Activated T-cell treated with anti-CD3 and anti-CD28 coated beads for 24 hours (primary cell): ENCODE results near the gene FTCD.
"Not testable (repeated sequence)": the region's sequence is repeated elsewhere in the genome, so short reads cannot be mapped to it uniquely, and the experiment has no call there.

Source experiments
- DNase-seq: peaks from one replicate; pipeline ENCODE4 v3.0.0-alpha.2; 2020; ENCODE audit warnings: low read depth

Gene FTCD

DNA sequence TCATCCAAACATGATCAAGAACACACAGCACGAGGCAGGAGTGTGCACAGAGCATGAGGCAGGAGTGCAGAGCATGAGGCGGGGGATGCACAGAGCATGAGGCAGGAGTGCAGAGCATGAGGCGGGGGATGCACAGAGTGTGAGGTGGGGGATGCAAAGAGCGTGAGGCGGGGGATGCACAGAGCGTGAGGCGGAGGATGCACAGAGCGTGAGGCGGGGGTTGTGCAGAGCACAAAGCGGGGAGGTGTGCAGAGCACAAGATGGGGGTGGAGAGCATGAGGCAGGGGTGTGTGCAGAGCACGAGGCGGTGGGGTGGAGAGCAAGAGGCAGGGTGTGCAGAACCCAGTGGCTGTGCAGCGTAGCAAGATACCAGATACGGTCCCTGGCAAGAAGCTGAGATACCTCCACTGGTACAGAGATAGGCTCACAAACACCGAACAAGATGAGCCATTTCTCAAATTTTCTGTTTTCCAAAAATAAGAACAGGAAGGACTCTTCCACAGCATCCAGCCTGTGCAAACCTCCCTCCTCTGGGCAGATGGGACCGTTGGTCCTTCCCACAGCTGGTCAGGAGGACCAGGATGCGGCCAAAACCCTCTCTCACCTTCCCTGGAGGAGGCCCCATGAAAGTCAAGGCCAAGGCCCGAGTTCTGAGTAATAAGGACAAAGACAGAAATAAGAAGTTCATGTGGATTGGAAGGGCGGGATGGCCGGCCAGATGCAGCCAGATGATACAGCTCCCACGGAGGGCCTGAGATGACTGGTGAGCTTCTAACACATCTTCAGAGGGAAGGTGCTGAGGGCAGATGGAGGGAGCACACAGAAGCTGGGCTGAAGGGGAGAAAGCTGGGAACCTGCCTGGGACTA, 16.9 kb upstream of the FTCD start:
- no peak for DNase-seq

DNA sequence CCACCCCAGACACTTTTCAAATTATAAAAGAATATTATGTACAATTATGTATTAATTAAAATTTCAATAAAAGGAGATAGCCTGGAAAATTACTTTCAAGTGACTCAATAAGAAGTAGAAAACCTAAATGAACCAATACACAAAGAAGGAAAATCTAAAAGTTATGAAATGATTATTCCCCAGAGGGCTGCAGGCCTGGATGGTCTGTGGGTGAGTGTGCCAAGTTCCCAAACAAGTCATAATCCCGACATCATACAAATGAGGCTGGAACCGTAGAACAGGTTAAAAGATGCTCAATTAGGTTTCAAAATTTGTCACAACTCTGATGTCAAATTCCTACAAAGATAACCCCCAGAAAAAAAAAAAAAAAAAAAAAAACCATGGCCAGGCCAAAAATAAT, 16.2 kb upstream of the FTCD start:
- DNase-seq, result no peak

DNA sequence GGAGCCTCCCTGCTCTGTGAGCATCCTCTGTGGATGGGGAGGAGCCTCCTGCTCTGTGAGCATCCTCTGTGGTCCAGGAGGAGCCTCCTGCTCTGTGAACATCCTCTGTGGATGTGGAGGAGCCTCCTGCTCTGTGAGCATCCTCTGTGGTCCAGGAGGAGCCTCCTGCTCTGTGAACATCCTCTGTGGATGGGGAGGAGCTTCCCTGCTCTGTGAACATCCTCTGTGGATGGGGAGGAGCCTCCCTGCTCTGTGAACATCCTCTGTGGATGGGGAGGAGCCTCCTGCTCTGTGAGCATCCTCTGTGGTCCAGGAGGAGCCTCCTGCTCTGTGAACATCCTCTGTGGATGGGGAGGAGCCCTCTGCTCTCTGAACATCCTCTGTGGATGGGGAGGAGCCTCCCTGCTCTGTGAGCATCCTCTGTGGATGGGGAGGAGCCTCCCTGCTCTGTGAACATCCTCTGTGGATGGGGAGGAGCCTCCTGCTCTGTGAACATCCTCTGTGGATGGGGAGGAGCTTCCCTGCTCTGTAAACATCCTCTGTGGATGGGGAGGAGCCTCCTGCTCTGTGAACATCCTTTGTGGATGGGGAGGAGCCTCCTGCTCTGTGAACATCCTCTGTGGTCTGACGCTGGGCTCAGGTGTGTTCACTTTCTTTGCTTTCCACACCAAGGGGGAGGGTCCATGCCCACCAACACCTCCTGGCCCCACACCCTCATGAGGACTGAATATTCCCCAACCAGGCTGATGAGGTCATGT, 15.2 kb upstream of the FTCD start:
- not testable (repeated sequence) for DNase-seq

DNA sequence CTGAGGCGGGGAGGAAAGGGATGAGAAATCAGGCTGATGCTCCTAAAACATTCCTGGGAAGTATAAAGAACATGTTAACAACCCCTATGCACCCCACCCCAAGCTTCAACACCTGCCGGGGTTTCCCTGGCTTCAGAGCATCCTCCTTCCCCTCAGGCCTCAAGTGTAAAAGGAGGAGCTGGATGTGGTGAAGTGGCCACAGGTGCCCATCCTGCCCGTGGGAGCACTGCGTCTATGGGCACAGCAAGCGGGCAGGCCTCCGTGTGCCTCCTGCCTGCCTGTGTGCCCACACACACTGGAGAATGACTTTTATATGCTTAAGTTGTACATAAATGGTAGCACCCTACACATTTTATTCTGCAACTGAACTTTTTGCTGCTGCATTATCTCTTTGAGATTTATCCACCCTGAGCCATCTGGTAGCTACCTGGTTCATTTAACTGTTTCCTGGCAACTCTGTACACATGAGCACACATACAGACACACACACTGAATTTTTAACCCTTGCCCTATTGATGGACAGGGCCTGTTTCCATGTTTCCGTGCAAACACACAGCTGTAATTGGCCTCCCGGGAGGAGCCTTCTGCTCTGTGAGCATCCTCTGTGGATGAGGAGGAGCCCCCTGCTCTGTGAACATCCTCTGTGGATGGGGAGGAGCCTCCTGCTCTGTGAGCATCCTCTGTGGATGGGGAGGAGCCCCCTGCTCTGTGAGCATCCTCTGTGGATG, 13.4 kb upstream of the FTCD start:
- DNase-seq, result no peak

DNA sequence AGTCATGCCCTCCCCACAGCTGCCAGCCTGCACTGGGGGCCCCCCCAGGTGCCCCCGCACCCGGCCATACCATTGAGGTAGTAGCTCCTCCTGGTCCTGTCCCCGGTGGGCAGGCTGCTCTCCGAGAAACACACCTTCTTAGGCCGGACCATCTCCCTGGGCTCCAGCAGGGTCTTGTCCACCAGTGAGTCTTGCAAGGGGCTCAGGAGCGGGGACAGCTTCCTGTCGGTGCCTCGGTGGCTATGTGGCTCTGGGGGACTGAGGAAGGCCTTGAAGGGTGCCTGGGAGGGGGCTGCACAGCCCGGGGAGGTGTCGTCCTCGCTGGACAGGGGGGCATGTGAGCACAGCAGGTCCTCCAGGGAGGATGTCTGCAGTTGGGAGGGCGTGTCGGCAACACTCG, 12.9 kb upstream of the FTCD start:
- DNase-seq, result no peak

DNA sequence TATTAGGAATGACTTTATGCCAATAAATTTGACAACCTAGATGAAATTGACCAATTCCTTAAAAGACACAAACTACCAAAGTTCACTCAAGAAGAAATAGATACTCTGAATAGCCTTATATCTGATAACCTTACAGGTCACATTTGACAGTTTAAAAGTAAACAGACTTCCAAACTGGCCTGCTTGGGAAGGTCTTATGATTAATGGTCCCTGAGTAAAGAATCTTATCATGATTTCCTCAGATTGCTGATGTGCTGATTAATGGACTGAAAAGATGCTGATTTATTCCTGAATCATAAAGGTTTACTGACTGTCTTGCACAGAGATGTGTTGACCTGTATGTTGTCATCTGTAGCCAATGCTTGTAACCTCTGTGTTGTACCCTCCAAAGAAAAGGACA, 9.7 kb upstream of the FTCD start:
- no peak for DNase-seq

DNA sequence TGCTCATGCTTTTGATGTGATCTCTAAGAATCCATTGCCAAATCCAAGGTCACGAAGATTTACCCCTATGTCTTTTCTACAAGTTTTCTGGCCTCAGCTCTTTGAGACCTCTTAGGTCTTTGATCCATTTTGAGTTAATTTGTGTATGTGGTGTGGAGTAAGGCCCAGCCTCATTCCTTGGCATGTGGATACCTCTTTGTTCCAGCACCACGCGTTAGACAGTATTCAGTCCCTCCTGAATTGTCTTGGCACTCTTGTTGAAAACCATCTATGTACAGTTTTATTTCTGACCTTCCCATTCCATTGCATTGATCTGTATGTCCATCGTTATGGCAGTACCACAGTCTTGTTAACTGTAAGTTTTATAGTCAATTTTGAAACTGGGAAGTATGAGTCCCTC, 8.0 kb upstream of the FTCD start:
- DNase-seq, result no peak

DNA sequence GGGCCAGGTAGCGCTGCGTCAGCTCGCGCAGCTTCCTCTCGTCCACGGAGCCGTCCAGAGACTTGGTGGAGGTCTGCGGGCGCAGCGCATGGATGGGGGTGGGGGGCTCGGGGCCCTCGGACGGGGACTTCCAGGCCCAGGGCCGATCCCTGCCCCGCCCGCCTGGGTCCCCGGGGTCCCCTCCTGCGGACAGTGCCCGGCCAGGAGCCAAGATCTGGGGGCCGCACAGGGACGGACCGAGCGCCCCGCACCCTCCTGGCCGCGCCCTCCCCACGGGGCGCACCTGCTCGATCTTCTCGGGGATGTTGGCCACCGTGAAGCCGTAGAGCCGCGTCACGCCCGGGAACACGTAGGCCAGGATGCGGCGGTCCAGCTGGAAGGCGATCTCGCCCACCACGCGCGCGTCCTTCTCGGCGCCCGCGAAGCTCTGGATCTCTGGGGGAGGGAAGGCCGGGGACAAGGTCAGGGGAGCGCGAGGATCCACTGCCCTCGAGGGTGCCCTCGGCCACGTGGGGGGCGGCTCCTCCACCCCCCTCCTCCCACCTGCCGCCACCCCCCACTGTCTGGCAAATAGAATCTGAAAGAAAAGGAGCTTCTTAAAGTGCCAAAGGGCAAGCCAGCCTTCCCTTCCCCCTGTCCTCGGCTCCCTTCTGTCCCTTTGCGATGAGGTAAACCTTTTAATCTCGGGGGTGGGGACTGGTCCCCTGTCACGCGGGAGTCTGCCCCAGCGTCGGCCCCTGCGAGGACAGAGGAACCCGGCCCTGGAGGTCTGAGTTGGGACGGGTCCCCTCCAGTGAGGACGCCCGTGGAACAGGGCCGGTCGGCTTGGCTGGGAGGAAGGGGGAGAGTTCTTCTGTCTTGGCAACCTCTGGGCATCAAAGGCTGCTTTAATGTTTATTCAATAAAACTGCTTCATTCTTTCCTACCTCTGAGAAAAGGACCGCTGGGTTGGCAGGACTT, 6.5 kb upstream of the FTCD start:
- no peak for DNase-seq

DNA sequence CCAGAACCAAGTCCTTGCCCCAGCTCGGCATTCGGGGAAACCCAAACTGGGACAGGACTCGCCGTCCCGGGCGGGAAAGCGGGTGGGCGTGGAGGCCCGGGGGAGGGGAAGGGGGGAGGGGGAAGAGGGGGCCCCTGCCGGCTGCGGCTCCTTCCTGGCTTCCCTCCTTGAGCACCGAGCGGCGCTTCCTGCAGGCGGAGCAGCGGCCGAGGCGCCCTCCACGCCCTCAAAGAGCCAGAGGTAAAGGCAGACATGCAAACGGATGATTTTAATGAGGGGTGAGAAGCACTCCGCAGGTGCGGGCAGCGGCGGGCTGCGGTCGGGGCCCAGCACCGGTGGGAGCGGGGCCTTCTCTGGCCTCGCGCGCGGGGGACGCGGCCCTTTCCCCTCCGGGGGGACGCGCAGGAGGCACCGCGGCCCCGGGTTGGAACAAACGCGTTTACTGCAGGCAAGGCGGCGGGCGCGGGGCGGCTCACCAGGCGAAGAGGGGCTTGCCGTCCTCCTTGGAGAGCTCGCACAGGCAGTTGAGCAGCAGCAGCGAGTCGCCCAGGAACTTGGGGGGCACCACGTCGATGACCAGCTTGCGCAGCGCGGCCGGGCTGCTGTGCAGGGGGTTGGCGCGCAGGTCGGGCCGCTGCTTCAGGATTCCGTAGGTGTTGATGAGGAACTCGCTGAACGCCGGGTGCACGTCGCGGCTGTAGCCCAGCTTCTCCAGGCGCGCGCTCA, 5.7 kb upstream of the FTCD start:
- DNase-seq, result no peak

DNA sequence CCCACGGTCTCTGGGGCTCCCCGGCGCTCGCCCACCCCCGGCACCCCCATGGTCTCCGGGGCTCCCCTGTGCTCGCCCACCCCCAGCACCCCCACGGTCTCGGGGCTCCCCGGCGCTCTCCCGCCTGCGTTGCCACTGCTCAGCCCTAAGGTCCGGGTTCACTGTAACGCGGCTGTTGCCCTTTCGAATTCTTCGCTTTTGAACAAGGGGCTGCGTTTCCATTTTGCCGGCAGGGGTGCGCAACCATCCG, 5.2 kb upstream of the FTCD start:
- DNase-seq, result no peak

DNA sequence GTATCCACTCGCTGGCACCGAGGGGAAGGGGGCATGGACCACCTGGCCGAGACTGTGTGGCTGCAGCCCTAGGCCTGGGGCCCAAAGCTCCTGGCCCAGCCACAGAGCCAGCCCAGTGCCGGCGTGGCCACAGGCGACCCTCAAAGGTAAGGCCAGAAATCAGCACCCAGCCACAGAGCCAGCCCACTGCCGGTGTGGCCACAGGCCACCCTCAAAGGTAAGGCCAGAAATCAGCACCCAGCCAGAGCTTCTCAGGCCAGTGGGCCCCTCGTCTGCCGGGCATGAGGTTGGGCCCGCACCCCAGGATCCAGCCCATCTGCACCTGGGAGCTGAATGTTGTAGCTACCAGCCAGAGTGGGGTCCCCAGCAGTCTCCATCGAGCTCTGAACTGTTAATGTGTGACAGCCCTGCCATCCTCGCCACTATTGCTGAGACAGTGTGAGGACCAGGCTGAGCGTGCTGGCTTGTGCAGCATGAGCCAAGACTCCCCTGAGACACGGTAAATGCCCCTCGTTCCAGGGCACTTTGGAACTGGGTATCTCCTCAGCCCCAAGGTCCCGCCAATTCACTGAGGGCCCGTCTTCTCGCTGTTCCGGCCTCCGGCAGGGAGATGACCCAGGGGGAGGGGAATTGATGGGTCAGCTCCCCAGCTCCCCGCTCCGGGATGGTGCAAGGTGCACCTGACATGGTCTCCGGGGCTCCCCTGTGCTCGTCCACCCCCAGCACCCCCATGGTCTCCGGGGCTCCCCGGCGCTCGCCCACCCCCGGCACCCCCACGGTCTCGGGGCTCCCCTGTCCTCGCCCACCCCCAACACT, 4.7 kb upstream of the FTCD start:
- DNase-seq, result no peak

DNA sequence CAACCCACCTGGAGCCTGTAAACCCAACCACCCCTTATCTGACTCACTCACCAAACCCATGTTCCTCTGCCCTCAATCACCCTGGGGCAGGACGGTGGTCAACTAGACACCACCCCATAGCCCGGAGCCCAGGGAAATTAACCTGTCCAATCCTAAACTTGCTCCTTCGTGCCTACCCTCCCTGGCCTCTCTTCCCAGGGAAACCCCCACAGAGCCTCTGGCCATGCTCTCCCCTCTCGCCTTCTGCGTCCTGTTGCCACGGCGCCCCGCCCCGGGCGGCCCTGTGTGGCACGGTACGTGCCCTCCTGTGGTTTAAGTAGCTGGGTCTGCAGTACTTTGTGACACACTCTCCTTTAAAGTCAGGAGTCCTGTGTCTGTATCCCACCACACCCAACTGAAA, 4.0 kb upstream of the FTCD start:
- DNase-seq, result no peak

DNA sequence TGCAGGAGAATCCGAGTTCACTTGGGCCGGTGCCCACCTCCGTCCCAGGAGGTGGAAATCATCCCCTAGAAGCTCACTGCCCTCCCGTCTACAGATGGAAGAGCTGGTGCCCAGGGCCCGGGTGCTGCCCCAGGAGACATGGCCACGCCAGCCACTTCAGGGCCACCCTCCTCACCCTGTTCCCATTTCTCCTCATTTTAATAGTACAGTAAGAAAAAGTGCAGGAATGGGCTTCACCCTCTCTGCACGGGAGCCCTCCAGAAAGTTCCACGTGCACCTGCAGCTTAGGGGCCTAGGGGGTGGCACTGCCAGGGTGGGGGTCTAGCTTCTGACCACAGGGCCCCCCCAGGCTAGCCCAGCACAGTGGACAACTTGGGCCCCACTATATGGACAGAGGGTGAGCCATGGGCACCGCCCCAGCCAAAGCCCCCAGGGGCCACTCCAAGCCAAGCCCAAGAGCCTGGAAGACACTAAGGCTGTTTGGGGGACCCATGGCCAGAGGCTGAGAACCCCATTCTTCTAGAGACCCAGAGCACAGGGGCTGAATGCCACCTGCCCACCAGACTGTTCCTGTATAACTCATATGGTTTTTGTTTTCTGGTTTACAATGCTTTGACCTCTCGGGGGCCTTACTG, 3.4 kb upstream of the FTCD start:
- no peak for DNase-seq

DNA sequence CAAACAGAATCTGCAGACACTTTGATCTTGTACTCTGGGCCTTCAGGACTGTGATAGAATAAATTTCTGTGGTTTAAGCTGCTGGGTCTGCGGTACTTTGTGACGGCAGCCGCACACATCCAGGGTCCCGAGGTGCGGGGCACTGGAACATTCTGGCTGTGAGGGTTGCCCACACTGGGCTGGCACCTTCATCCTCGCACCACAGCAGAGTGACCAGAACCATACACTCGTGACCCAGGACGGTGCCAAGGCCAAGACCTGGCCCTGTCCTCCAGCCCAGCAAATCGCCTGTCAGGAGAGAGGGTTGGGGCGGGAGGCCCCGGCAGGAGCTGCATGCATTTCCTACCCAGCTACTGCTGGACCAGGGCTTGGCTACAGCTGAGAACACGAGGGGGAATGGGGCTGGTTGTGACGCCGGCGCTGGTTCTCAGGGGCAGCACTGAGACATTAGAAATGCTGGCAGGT, 2.6 kb upstream of the FTCD start:
- no peak for DNase-seq

DNA sequence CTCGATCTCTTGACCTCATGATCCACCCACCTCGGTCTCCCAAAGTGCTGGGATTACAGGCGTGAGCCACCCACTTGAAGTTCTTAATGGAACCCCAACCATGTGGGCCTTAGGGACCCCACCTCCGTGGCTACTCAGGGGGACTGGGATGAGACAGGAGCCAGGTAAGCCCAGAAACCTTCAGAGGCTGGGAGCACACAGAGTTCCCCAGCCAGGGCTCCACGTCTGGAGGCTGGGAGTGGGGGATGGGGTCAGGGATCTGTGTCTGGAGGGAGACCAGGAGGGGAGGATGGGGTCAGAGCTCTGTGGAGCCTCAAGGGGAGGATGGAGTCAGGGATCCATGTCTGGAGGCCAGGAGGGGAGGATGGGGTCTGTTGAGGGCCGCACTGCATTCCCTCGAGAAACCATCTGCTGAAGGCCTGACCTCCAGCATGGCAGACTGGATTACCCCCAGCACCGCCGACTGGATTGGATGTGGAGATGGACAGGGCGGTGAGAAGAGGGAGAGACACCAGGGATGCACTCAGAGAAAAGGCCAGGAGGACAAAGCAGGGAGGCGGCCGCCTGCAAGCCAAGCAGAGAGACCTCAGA, 2.1 kb upstream of the FTCD start:
- DNase-seq, result no peak

DNA sequence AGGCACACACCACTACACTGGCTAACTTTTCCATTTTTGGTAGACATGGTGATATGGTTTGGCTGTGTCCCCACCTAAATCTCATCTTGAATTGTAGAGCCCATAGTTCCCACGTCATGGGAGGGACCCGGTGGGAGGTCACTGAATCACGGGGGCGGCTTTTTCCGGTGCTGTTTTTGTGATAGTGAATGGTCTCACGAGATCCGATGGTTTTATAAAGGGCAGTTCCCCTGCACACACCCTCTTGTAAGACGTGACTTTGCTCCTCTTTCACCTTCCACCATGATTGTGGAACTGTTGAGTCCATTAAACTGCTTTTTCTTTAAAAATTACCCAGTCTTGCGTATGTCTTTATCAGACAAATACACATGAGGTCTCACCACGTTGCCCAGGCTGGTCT, 1.3 kb upstream of the FTCD start:
- no peak for DNase-seq

DNA sequence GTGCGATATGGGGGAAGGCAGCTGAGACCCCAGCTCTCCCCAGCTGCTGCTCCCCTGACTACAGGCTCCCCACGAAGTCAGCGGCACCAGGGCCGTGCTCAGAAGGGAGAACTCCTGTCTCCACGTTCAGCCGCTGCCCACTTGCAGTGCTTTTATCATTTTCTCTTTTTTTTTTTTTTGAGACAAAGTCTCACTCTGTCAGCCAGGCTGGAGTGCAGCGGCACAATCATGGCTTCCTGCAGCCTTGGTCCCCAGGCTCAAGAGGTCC, 933 bp upstream of the FTCD start:
- DNase-seq, result no peak

DNA sequence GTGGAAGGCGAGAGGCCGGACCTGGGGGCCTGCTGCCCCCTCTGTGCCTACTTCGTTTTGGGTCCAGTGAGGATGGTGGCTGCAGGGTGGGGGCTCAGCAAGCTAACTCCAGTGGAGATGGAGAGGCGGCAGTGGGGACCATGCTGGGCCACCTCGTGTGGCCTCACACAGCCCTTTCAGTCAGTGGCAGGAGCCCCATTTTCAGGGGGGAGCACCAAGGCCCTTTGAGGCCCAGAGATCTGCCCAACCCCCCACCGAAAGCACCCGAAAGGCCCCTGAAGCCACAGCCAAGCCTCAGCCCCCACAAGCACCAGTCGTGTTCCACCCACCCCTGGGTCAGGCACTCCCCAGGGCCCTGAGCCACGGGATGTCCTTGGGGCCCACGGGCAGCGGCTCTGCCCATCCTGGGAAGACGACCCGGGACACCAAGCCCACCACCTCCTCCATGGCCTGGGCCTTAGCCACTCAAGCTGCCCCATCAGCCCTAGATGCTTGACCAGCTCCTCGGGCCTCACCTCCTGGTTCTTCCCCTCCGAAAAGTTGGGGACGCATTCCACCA, 345 bp downstream of the FTCD start:
- no peak for DNase-seq

DNA sequence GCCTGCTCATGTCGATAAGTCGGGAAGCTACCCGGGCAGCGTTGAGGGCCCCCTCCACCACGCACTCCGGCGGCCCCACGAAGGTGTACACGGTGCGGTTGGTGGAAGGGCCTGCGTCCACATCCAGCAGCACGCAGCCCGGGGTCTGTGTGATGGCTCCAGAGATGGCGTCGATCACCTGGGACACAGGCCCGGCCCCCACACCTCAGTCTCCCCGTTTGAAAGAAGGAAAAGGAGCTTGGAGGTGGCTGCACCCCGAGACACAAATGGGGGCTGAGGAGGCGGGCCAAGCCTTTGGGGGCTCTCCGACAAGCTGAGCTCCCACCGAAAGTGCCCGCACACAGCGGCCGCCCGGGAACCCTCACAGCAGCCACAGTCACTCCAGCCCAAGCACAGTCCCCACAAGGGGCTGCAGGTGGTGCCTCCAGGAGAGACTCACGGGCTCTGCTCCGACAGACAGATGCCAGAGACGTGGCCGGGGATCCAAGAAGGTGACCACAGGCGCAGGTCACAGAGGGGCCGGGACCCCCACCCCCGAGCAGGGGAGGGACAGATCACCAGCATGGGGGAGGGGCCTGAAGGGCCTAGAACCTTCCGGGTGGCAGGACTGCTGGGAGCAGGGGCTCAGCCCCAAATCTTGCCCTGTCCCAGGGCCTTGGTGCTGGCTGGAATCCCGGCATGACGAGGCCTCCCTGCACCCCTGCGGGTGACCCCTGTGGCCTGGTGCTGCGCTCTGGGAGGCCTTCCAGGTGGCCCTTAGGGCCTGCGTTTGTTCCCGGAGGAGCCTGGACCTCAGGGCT, 1.0 kb downstream of the FTCD start:
- DNase-seq, result no peak
